8988T (cell line): ENCODE measurements around the gene ARHGAP6.
"Not testable (repeated sequence)": the region's sequence is repeated elsewhere in the genome, so short reads cannot be mapped to it uniquely, and the experiment has no call there.

ENCODE experiments used
- DNase-seq: peaks from one replicate; pipeline ENCODE4 v3.0.0; 2011

The ARHGAP6 gene

DNA sequence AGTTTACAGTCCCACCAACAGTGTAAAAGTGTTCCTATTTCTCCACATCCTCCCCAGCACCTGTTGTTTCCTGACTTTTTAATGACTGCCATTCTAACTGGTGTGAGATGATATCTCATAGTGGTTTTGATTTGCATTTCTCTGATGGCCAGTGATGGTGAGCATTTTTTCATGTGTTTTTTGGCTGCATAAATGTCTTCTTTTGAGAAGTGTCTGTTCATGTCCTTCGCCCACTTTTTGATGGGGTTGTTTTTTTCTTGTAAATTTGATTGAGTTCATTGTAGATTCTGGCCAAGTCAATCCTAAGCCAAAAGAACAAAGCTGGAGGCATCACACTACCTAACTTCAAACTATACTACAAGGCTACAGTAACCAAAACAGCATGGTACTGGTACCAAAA, 146.5 kb downstream of the ARHGAP6 start:
- not testable (repeated sequence) for DNase-seq

DNA sequence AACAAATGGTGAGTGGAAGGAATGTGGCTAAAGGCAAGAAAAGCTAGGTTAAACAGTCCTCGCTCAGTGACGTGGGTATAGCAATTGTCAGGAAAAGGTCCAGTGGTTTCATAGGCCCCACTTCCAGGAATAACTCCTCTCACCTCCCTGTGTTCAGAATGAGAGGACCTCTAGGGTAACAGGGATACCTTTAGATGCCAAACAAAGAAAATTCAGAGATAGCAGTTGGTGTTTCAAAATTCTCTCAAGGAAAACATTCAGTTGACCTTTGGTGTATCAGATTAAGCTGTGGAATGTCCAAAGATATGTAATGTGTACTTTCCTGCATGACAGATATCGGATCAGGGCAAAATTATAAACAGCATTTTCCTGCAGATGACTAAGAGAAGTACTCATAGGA, 155.9 kb downstream of the ARHGAP6 start:
- DNase-seq = no peak

DNA sequence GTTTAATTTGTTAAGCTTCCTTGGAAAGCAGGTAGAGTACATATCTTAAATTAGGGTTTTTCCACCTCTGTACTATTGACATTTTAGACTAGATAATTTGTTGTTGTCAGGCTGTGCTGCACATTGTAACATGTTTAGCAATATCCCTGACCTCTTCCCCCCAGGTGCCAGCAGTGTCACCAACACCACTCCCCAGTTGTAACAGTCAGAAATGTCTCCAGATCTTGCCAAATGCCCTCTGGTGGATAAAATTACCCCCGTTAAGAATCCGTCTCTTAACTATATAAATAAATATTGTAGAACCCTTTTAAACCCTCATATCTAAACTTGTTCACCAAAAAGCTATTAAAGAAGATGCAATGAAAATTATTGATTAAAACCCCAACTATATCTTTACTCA, 161.5 kb downstream of the ARHGAP6 start:
- no peak for DNase-seq

DNA sequence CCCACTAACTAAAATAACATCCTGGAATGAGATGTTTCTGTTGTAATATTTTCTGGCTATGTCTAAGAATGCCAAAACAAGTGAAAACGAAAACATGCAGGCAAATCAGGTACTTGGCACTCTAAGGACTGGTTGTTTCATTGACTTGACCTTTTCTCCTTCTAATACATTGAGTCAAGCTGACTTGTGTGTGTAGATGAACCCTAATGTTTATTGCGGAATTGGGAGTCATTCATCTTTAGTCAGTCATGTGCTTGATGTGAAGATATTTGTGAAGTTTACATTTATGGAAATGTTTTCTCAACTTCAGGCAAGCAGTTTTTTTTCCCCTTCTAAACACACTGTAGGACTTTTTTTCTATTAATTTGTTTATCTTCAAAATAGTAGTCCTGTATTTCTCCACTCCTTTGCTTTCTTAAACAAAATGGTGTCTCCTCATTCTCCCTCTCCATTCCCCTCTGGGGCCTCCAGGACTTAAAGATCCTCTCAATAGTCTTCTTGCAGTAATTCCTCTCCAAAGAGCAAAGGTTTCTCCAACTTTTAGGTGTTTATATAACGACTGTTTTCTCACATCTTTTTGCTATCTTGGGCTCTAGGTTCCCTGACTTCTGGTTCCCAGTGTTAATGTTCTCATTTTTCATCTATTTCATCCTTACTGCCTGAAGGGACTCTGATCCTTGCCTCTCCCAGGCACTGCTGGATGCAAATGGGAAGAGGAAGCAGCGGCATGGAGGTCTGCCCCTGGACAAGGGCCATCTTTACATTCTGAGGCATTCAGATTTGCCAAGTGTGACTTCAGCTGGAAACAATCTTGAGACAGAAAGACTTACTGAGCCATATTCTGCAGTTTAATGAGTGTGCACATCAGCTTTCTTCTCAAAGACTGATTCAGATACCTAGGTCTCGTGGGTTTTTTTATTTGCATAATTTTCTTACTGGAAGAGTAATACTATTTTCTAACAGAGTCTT, 166.4 kb downstream of the ARHGAP6 start:
- no peak for DNase-seq

DNA sequence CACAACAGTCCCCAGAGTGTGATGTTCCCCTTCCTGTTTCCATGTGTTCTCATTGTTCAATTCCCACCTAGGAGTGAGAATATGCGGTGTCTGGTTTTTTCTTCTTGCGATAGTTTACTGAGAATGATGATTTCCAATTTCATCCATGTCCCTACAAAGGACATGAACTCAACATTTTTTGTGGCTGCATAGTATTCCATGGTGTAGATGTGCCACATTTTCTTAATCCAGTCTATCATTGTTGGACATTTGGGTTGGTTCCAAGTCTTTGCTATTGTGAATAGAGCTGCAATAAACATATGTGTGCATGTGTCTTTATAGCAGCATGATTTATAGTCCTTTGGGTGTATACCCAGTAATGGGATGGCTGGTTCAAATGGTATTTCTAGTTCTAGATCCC, 174.3 kb downstream of the ARHGAP6 start:
- DNase-seq = not testable (repeated sequence)

DNA sequence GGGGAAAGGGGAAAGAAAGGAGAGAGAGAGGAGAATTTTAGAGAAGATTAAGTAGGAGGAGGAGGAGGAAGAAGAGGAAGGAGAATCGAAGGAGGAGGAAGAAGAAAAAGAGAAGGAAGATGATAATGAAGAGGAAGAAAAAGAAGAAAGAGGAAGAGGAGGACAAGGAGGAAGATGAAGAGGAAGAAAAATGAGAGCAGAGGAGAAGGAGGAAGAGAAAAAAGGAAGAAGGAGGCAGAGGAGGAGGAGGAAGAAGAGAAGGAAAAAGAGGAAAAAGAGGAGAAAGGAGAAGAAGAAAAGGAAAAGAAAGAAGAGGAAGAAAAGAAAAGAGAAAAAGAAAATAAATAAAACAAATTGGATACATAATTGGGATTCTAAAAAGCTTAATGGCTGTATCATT, 181.4 kb downstream of the ARHGAP6 start:
- DNase-seq = no peak

DNA sequence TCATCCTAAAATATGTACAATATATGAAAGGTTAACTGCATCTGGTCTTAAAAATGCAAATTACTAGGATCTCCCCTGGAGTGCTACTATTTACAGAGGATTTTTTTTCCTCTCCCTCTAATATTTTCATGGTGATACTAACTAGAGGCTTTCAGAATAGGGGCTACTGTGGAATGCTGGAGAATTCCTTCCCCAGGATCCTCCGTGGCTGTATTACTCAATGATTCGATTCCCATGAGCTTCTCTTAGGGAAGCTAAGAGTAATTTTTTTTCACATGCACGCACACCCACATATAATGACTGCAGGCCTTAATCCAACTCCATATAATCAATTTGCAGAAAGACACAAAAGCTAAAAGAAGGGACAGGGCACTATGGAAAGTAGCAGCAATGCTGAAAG, 184.7 kb downstream of the ARHGAP6 start:
- DNase-seq = no peak

DNA sequence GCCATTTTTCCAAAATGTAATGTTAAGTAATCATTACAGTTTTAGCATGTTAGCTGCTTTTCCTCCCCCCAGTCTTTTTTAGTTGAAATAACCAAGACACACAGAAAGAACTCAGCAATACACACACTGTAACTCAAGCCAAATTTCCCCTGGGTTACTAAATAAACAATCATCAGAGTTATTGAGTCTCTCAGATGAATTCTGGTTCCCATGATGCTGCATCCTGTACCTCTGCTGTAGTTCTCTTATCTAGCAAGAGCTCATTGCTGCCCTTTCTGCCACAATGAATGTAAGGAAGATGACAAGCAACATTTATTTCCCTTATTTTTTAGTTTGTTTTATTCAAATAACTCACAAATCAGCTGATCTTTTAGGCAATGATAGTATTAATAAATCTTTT, 185.1 kb downstream of the ARHGAP6 start:
- no peak for DNase-seq

DNA sequence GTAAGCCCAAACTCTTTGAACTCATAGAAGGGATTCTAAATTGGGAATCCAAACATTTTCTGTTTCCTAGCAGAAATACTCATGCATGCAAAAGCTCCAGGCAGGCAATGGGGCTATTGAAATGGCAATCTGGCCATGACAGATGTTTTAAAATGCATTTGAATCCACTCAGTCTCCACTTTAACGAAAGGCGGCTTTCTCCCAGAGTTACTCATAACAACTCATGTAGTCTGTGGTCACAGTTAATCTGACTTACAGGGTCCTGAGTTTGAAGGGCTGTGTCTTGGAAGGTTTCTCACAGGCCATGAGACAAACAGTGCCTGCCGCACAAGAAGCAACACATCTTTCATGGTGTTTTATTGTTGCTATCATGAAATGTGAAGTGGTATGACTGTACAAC, 186.8 kb downstream of the ARHGAP6 start:
- DNase-seq = no peak

DNA sequence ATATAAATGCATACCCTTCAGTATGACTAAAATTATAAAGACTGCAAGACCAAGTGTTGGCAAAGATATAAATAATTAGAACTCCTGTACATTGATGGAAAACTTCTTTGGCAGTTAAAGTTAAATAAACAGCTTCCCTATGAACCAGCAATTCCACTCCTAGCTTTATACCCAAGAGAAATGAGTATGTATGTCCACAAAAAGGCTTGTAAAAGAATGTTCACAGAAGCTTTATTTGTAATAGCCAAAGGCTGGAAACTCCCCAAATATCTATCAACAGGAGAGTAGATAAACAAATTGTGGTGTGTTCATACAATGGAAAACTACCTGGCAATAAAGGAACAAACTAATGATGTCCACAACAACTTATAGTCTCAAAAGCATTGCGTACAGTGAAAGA, 187.7 kb downstream of the ARHGAP6 start:
- DNase-seq = no peak

DNA sequence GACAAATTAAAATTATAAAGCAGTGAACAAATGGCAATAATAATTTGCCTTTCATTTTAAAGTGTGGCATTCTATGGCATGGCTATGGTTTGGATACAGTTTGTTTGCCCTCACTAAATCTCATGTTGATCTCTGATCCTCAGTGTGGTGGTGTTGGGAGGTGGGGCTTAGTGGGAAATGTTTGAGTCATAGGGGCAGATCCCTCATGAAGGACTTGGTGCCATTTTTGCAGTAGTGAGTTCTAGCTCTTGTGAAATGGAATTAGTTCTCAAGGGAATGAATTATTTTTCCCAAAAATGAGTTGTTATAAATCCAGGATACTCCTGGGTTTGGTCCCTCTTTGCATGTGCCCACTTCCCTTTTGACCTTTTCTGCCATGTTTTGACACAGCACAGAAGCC, 191.1 kb downstream of the ARHGAP6 start:
- no peak for DNase-seq

DNA sequence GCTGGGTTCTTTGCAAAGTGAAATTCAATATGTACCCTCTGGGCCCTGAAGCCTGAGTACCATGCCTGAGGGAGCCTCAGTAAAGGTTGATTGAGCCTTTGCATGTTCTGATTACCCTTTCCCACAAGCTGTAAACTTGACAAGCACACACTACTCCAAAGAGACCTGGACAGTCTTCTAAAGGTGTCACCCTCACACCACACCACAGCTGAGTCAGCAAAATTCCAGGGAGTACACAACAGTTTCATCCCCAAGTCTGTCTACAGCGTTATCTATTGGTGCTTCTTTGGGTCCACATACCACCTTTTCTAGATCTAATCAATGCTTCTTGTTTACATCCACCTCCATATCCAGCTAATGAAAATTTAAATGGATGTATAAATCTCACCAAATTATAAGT, 191.7 kb downstream of the ARHGAP6 start:
- no peak for DNase-seq

DNA sequence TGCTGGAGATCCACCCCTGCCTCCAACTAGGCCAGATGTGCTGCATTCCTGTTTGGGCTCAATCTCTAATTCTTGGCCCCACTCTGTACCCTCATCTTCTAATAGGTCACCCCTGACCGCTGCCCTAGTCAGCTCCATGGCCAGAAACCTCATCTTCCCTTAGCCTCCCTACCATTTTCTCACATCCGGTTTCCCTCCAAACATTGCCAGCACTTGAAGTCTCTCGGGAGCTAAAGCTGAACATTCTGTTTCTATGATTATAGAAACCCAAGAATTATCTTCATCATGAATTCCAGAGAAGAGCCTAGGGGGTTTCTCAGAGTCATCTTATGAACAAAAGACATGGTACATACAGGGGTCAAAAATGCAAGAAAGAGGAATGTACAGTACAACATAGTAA, 192.8 kb downstream of the ARHGAP6 start:
- DNase-seq = no peak

DNA sequence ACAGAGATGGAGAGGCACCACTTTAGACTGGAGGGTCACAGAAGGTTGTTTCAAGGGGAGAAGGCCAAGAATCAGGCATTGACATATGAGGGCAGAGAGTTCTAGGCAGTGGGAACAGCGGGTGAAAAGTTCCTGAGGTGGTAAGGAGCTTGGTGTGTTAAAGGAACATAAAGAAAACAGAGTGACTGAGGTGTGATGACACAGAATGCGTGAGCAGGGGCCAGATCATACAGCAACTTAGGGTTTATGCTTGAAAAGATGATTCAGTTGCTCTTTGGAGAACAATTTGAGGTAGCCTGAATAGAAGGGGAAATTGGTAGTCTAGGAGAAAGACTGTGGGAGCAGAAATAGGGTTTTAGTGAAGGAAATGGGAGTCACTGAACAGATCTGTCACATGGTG, 193.3 kb downstream of the ARHGAP6 start:
- no peak for DNase-seq

DNA sequence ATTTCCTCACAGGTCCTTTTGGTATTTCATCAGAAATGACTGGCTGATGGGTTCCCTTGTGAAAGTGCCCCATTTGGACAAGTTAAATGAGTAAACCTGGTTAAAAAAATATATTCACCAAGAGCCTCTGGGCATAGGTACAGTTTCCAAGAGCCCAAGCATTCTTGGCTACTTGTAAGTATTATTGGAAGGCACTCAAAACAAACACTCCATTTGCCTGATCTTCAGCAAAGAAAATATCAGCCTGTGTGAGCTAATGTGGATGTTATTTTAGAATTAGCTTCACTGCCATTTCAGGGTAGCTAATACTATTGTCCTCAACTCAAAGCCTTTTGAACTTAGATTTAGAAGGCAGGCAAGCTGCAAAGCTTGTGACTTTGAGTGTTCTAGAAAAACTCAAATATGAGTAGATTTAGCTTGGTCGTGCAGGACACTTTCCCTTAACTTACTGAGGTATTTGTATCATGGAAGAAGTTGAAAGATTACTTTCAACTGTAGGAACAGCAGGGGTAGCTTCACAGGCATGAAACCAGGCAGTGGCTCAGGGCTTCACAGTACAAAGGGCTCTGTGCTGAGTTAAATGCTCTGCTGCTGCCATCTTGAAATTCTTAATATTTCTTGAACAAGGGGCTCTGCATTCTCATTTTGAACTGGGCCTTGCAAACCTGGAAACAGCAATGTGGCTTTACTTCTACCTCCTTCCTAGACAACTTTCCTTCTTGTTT, 195.3 kb downstream of the ARHGAP6 start:
- no peak for DNase-seq

DNA sequence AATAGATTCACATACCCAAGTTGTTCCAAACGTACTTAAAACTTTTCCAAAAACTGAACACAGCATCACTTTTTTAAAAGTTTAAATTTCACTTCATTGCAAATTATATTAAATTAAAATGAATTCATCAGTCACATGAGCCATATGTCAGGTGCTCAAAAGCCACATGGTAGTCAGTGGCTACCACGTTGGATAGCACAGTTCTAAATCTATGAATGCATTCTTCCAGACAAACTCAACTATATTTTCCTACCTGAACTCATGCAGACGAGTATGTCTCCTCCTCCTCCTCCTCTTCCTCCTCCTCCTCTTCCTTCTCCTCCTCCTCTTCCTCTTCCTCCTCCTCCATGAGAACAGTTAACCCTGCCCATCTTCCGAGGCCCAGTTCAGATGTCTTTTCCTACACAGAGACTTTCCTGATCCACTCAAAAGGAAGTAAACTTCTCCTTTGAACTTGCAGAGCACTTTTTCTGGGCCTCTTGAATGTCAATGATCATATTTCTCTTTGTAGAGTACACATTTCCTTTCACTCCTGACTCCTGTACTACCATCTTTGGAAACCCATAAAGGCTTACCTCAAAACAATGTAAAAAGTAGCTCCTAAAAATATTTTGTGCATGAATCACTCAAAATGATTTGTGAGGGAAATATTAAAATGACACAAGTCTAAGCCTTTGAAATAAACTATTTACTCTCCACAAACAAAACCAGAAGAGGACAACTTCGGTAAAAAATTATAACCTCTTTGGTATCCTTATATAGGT, 199.9 kb downstream of the ARHGAP6 start:
- DNase-seq = no peak

DNA sequence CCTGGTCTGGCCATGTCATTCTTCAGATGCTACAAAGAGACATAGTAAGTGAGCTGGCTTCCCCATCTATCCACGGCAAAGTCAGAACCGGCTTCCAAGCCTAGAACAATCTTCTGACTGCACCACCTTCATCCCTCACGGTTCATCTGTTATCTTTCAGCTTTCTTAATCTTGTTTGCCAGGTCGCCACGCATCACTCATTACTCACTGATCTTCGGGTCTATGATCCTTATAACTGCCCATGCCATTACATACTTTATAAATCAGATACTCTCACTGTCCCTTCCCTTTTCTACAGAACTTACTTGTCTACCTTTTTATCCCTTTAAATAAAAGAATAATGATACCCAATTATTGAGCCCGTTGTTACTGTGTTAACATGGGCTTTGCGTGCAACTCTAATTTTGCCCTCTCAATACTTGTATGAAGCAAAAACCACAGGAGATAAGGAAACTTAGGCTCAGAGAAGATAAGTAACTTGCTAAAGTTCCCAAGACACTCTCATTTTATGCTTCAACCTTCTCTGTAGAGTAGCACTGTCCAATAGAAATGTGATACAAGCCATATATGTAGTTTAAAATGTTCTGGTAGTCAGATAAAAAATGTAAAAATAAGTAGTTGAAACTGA, 200.8 kb downstream of the ARHGAP6 start:
- DNase-seq = no peak

DNA sequence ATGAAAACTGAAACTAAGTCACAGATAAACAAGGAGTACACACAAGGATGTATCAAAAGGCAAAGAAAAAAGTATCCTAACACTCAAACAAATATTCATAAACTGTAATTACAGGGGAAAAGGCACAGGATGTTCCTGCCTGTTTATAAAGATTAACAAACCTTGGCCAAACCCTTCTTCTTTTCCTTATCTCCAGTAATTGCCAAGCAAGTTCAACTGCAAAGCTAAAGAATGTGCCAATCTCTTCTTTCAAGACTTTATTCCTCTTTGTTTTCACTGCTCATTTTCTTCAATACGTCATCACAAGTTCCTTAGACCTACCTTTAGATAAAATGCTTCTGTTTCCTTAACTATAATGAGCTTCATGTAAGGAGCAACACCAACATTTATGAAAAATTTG, 201.3 kb downstream of the ARHGAP6 start:
- no peak for DNase-seq

DNA sequence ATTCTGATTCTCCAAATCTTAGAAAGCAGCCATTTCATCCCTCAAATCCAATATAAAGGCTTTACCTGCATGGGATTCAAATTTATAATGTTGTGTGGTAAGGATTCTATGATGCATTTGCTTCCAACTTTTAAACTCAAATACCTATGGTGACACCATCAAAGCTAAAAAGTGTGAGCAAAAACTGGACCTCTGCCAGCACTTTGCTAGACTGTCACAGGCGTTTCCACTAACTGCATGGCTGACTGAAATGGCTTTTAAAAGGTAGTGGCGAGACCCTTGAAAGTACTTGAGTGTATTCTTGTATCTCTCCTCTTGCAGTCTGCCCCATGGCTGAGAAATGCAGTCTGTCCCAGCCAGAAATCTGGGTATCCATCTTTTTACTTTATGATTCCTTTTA, 203.1 kb downstream of the ARHGAP6 start:
- DNase-seq = no peak

DNA sequence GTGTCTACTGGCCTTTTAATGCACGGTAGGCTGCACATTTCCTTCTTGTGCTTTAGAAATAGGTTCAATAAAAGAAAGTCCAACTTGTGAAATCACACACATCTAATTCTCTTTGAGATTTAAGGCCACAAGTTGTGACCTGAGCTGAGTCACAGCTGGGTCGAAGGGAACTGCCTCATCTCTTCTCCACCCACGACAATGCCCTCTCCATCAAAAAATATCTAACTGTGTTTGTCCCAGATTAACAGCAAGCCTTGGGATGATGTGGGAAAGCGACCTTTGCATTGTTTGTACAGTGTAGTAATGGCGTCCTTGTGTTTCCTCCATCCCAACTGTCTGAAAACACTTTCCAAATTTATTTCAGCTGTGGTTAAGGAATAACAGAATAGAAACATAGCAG, 203.6 kb downstream of the ARHGAP6 start:
- DNase-seq = no peak

DNA sequence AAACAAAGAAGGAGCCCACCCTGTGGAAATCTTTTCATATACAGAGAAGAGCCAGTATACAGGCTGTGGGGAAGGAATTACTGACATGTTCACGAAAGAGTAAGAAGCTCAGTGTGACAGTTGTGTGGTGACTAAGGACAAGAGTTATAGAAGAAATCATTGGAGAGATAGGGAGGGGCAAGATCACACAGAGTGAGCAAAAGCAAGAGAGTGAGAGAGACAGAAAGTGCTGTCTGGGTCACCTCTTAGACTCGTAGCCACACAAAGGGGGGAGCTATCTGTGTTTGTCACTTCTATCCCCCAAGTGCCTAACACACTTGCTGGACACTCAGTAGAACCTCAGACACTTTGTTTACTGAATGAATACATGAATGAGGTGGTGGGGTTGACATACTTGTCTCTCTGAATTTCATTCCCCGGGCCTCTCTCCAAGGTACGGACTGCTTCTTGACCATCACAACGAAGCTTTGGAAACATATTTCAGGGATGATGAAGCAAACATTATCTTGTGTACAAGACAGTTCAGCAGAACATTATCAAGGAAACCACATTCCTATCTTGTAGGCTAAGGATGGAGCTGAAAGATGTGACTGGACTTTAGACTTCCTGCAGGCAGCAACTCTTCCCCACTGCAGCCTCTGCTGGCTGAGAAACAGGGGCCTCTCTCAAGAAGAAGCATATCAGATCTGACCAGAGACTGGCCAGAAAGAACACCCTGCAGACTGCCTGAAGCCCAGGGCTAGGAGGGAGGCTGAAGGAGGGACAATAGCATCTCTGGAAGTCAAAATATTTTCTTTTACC, 204.3 kb downstream of the ARHGAP6 start:
- no peak for DNase-seq

DNA sequence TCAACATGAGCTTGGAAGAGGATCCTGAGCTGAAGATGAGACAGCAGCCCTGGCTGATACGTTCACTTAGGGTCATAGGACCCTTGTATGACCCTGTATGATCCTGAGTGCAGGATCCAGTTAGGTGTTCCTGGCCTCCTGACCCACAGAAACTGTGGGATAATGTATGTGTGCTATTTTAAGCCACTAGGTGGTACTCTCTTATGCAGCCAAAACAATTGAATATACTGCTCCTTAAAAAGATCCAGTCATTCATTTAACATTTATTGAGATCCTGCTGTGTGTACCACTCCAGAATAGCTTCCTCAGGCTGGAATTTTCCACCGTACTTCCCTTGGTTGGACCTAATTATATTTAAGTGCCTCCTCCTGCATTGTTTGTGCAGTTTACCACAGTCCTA, 205.4 kb downstream of the ARHGAP6 start:
- no peak for DNase-seq
